ENCODE results near the gene STK32A.

Gene STK32A

GRCh38 chr5:147381555-147381954 is 146.7 kb downstream of the STK32A start:
- H4K20me1 ChIP-seq (ENCODE audit: insufficient read depth, low read length) = no peaks in the 10 kb centered on the region
- no peaks in the 10 kb centered on the region for H3K79me2 ChIP-seq (ENCODE audit: insufficient read depth, low read length)
- TF ChIP-seq CTCF (IDR thresholded peaks at IDR 0.05; ENCODE audit: low read length) = no peak
- TF ChIP-seq EZH2 (IDR thresholded peaks at IDR 0.05; ENCODE audit: borderline replicate concordance, low read length) = no peak
- H3K9me2 ChIP-seq (ENCODE audit: low read depth, low read length) = no peaks in the 10 kb centered on the region
- H3K4me3 ChIP-seq (ENCODE audit: low read depth, low read length, poor library complexity, severe bottlenecking) = no peak overlapping the region
- H3K36me3 ChIP-seq (ENCODE audit: insufficient read depth, low read length) = no peaks in the 10 kb centered on the region
- H3K27me3 ChIP-seq (ENCODE audit: insufficient read depth, low read length) = no peaks in the 10 kb centered on the region
- no peak overlapping the region for H3K27ac ChIP-seq (ENCODE audit: low read depth, low read length, poor library complexity, severe bottlenecking)
- no peaks in the 10 kb centered on the region for H3K9me3 ChIP-seq (ENCODE audit: low read length)
- H2AFZ ChIP-seq (ENCODE audit: low read length) = no peak overlapping the region
- no peaks in the 10 kb centered on the region for H3F3A ChIP-seq (ENCODE audit: insufficient read depth, low read length)
- no peak overlapping the region for H3K4me2 ChIP-seq (ENCODE audit: low read length)
- no peaks in the 10 kb centered on the region for H3K4me1 ChIP-seq (ENCODE audit: insufficient read depth, low read length, severe bottlenecking)
- H3K9ac ChIP-seq (ENCODE audit: low read length) = no peak overlapping the region

GRCh38 chr5:147382776-147383175 is 147.9 kb downstream of the STK32A start:
- H3K4me3 ChIP-seq (ENCODE audit: low read depth, low read length, poor library complexity, severe bottlenecking) = no peak overlapping the region
- H3K9me2 ChIP-seq (ENCODE audit: low read depth, low read length) = no peaks in the 10 kb centered on the region
- no peaks in the 10 kb centered on the region for H3K9me3 ChIP-seq (ENCODE audit: low read length)
- H3F3A ChIP-seq (ENCODE audit: insufficient read depth, low read length) = no peaks in the 10 kb centered on the region
- H3K27me3 ChIP-seq (ENCODE audit: insufficient read depth, low read length) = no peaks in the 10 kb centered on the region
- H3K27ac ChIP-seq (ENCODE audit: low read depth, low read length, poor library complexity, severe bottlenecking) = no peak overlapping the region
- TF ChIP-seq EZH2 (IDR thresholded peaks at IDR 0.05; ENCODE audit: borderline replicate concordance, low read length) (no peak), CTCF (IDR thresholded peaks at IDR 0.05; ENCODE audit: low read length) (no peak)
- no peaks in the 10 kb centered on the region for H4K20me1 ChIP-seq (ENCODE audit: insufficient read depth, low read length)
- no peaks in the 10 kb centered on the region for H3K79me2 ChIP-seq (ENCODE audit: insufficient read depth, low read length)
- no peak overlapping the region for H2AFZ ChIP-seq (ENCODE audit: low read length)
- no peak overlapping the region for H3K4me2 ChIP-seq (ENCODE audit: low read length)
- no peaks in the 10 kb centered on the region for H3K36me3 ChIP-seq (ENCODE audit: insufficient read depth, low read length)
- no peak overlapping the region for H3K9ac ChIP-seq (ENCODE audit: low read length)
- H3K4me1 ChIP-seq (ENCODE audit: insufficient read depth, low read length, severe bottlenecking) = no peaks in the 10 kb centered on the region

- Histone ChIP-seq H3K27ac (ENCODE audit: low read depth, low read length, poor library complexity, severe bottlenecking) (no peak overlapping the region), H3K27me3 (ENCODE audit: insufficient read depth, low read length) (no peaks in the 10 kb centered on the region), H3K4me3 (ENCODE audit: low read depth, low read length, poor library complexity, severe bottlenecking) (no peak overlapping the region), H3K4me1 (ENCODE audit: insufficient read depth, low read length, severe bottlenecking) (no peaks in the 10 kb centered on the region), H3K79me2 (ENCODE audit: insufficient read depth, low read length) (no peaks in the 10 kb centered on the region), H4K20me1 (ENCODE audit: insufficient read depth, low read length) (no peaks in the 10 kb centered on the region), H3K9me3 (ENCODE audit: low read length) (no peaks in the 10 kb centered on the region), H2AFZ (ENCODE audit: low read length) (no peak overlapping the region), H3K36me3 (ENCODE audit: insufficient read depth, low read length) (no peaks in the 10 kb centered on the region), H3F3A (ENCODE audit: insufficient read depth, low read length) (no peaks in the 10 kb centered on the region), H3K9me2 (ENCODE audit: low read depth, low read length) (no peaks in the 10 kb centered on the region), H3K9ac (ENCODE audit: low read length) (no peak overlapping the region), H3K4me2 (ENCODE audit: low read length) (no peak overlapping the region)
- TF ChIP-seq CTCF (IDR thresholded peaks at IDR 0.05; ENCODE audit: low read length) (no peak), EZH2 (IDR thresholded peaks at IDR 0.05; ENCODE audit: borderline replicate concordance, low read length) (no peak)
Observed at GRCh38 chr5:147384346-147385193, 149.7 kb downstream of the STK32A start.
